H1 (cell line): ENCODE data around the gene CAST. TPM values are rescaled to one million over a fixed set of nuclear protein-coding genes. Genes with fewer than 3 reads are reported as not detected.

Experiments used
- CTCF ChIA-PET: fragments of 300-600 bp; sonication (Branson Sonifier 250); formaldehyde crosslinking; loops from one replicate; lab custom pipeline; 2021; ENCODE audit not compliant: partially characterized antibody; lab: Charles Lee
- POLR2A ChIA-PET: fragments of 300-600 bp; sonication (Branson Sonifier 250); formaldehyde crosslinking; loops from one replicate; lab custom pipeline; 2021; ENCODE audit warnings: inconsistent platforms; ENCODE audit not compliant: partially characterized antibody; lab: Charles Lee
- DNase-seq, 2 experiments: peaks; one replicate each; pipeline versions ENCODE4 v3.0.0 to v3.0.0-alpha.2; 2010 to 2022; ENCODE audit warnings: low spot score in 2 of 2, low read depth in 1 of 2, mixed read lengths in 1 of 2
- FAIRE-seq: peaks from 2 replicates; lab custom pipeline; 2011; peaks lifted over from hg19 to GRCh38; lab: Jason Lieb, UNC
- H2AFZ ChIP-seq: 2 replicates; pipeline ENCODE4 v1.8.1; 2012; ENCODE audit warnings: low read length, inconsistent platforms
- H2AK5ac ChIP-seq: 2 replicates; pipeline ENCODE4 v1.6.1; 2013; ENCODE audit warnings: low read depth, low read length
- H2BK120ac ChIP-seq: replicated peaks from 2 replicates; pipeline ENCODE3; 2013; ENCODE audit warnings: low read depth, low read length, inconsistent platforms
- H2BK12ac ChIP-seq: 2 replicates; pipeline ENCODE4 v1.6.1; 2013; ENCODE audit warnings: low read depth, low read length
- H2BK15ac ChIP-seq: 2 replicates; pipeline ENCODE4 v1.6.1; 2013; ENCODE audit warnings: low read length
- H2BK20ac ChIP-seq: 2 replicates; pipeline ENCODE4 v1.6.1; 2013; ENCODE audit warnings: low read length
- H2BK5ac ChIP-seq: 2 replicates; pipeline ENCODE4 v1.6.1; 2013; ENCODE audit warnings: low read depth, low read length
- H3K14ac ChIP-seq: 2 replicates; pipeline ENCODE4 v1.6.1; 2013; ENCODE audit warnings: inconsistent platforms; ENCODE audit not compliant: insufficient read length
- H3K18ac ChIP-seq: 2 replicates; pipeline ENCODE4 v1.6.1; 2013; ENCODE audit warnings: low read length; ENCODE audit errors: extremely low read depth
- H3K23ac ChIP-seq: 2 replicates; pipeline ENCODE4 v1.6.1; 2013; ENCODE audit warnings: inconsistent platforms; ENCODE audit not compliant: insufficient read length
- H3K23me2 ChIP-seq: 2 replicates; pipeline ENCODE4 v1.6.1; 2013; ENCODE audit warnings: low read depth, low read length
- H3K27ac ChIP-seq: 2 replicates; pipeline ENCODE4 v1.6.1; 2011; ENCODE audit warnings: low read depth, low read length, inconsistent platforms
- H3K27me3 ChIP-seq, 4 experiments: replicated peaks in 1 of 4; 1 replicate in 1 of 4; 2 replicates in 3 of 4; pipeline versions ENCODE4 v1.6.1 to v1.8.1; 2011 to 2013; ENCODE audit warnings: low read length in 3 of 4, mild to moderate bottlenecking in 3 of 4, inconsistent platforms in 2 of 4, mixed read lengths in 2 of 4, moderate library complexity in 1 of 4; ENCODE audit not compliant: control insufficient read depth in 3 of 4, insufficient read depth in 3 of 4; ENCODE audit errors: extremely low read depth in 1 of 4
- H3K36me3 ChIP-seq, 4 experiments: 2 replicates each; pipeline versions ENCODE4 v1.6.1 to v1.8.1; 2011 to 2013; ENCODE audit warnings: mild to moderate bottlenecking in 4 of 4, low read length in 3 of 4, moderate library complexity in 2 of 4, control low read depth in 1 of 4, inconsistent platforms in 1 of 4; ENCODE audit not compliant: insufficient read depth in 4 of 4, control insufficient read depth in 2 of 4
- H3K4ac ChIP-seq: replicated peaks from 2 replicates; pipeline ENCODE3; 2013; ENCODE audit warnings: low read length, low read depth, mixed read lengths, inconsistent platforms; ENCODE audit not compliant: insufficient read length
- H3K4me1 ChIP-seq, 4 experiments: replicated peaks in 1 of 4; 1 replicate in 1 of 4; 2 replicates in 3 of 4; pipeline versions ENCODE4 v1.6.1 to v1.8.1; 2011 to 2013; ENCODE audit warnings: low read length in 3 of 4, inconsistent platforms in 2 of 4, mixed read lengths in 1 of 4; ENCODE audit not compliant: insufficient read depth in 4 of 4, control insufficient read depth in 3 of 4
- H3K4me2 ChIP-seq, 2 experiments: 2 replicates each; pipeline versions ENCODE4 v1.6.1 to v1.8.1; 2011 to 2013; ENCODE audit warnings: low read depth in 2 of 2, low read length in 2 of 2, control low read depth in 1 of 2, inconsistent platforms in 1 of 2, mild to moderate bottlenecking in 1 of 2; ENCODE audit not compliant: insufficient read depth in 1 of 2
- H3K4me3 ChIP-seq, 4 experiments: fragments of 200-600, 300-600 bp in 1 of 4; sonication (generic), shearing (Covaris generic), sonication (Bioruptor Twin) in 1 of 4; 2 replicates each; pipeline versions ENCODE4 v1.5.1 to v1.8.1; 2011 to 2016; ENCODE audit warnings: low read length in 4 of 4, low read depth in 3 of 4, control low read depth in 2 of 4, inconsistent platforms in 2 of 4, mild to moderate bottlenecking in 2 of 4, mixed read lengths in 1 of 4, moderate library complexity in 1 of 4; ENCODE audit not compliant: insufficient read depth in 2 of 4; ENCODE audit errors: extremely low read depth in 1 of 4
- H3K56ac ChIP-seq: replicated peaks from 2 replicates; pipeline ENCODE3; 2013; ENCODE audit warnings: low read depth, mild to moderate bottlenecking, mixed read lengths, low read length, inconsistent platforms; ENCODE audit not compliant: insufficient read length
- H3K79me1 ChIP-seq: 2 replicates; pipeline ENCODE4 v1.6.1; 2013; ENCODE audit warnings: low read depth, low read length, control low read depth
- H3K79me2 ChIP-seq, 2 experiments: 2 replicates each; pipeline versions ENCODE4 v1.6.1 to v1.8.1; 2012 to 2013; ENCODE audit warnings: low read length in 2 of 2, mild to moderate bottlenecking in 2 of 2, inconsistent platforms in 1 of 2; ENCODE audit not compliant: insufficient read depth in 2 of 2, control insufficient read depth in 1 of 2
- H3K9ac ChIP-seq, 4 experiments: replicated peaks in 1 of 4; 1 replicate in 1 of 4; 2 replicates in 3 of 4; pipeline versions ENCODE4 v1.6.1 to v1.8.1; 2011 to 2013; ENCODE audit warnings: low read depth in 3 of 4, low read length in 3 of 4, control low read depth in 2 of 4, mild to moderate bottlenecking in 2 of 4, moderate library complexity in 2 of 4, inconsistent platforms in 1 of 4; ENCODE audit errors: extremely low read depth in 1 of 4
- H3K9me3 ChIP-seq, 2 experiments: 2 replicates each; pipeline versions ENCODE4 v1.6.1 to v1.8.1; 2012 to 2013; ENCODE audit warnings: mild to moderate bottlenecking in 2 of 2, moderate library complexity in 2 of 2, control low read depth in 1 of 2, inconsistent platforms in 1 of 2, low read depth in 1 of 2, low read length in 1 of 2, mixed read lengths in 1 of 2; ENCODE audit not compliant: insufficient read depth in 2 of 2
- H4K20me1 ChIP-seq, 2 experiments: replicated peaks in 1 of 2; 2 replicates each; pipeline versions ENCODE3 to v1.8.1; 2011 to 2013; ENCODE audit warnings: inconsistent platforms in 2 of 2, low read length in 2 of 2, mild to moderate bottlenecking in 1 of 2; ENCODE audit not compliant: insufficient read depth in 2 of 2, control insufficient read depth in 1 of 2
- H4K5ac ChIP-seq: 2 replicates; pipeline ENCODE4 v1.6.1; 2013; ENCODE audit warnings: low read length, low read depth, mixed read lengths, inconsistent platforms; ENCODE audit not compliant: insufficient read length
- H4K8ac ChIP-seq: 2 replicates; pipeline ENCODE4 v1.8.0; 2013; ENCODE audit warnings: mild to moderate bottlenecking, moderate library complexity, low read length, inconsistent platforms; ENCODE audit not compliant: insufficient read depth; ENCODE audit errors: extremely low read depth
- H4K91ac ChIP-seq: replicated peaks from 2 replicates; pipeline ENCODE3; 2013; ENCODE audit warnings: low read length, mixed read lengths, inconsistent platforms; ENCODE audit not compliant: insufficient read length
- CHD1 ChIP-seq: IDR thresholded peaks from 2 replicates; pipeline ENCODE4 v1.6.1; 2012; ENCODE audit warnings: low read depth, low read length, improper control_type of control experiment
- KDM1A ChIP-seq: fragments of 200-600, 300-600 bp; sonication (generic); IDR thresholded peaks from 2 replicates; pipeline ENCODE4 v1.7.1; 2016; ENCODE audit warnings: mild to moderate bottlenecking, low read length, borderline replicate concordance
- KDM5A ChIP-seq: fragments of 200-600 bp; IDR thresholded peaks from 2 replicates; pipeline ENCODE4 v1.7.1; 2012; ENCODE audit warnings: mild to moderate bottlenecking, low read length, inconsistent platforms, mixed read lengths
- RBBP5 ChIP-seq: IDR thresholded peaks from 2 replicates; pipeline ENCODE4 v1.7.1; 2012; ENCODE audit warnings: low read depth, mild to moderate bottlenecking, inconsistent platforms, low read length, moderate library complexity, borderline replicate concordance
- TAF7 ChIP-seq: optimal IDR thresholded peaks from 2 replicates; pipeline ENCODE3; 2011; ENCODE audit warnings: low read depth, mild to moderate bottlenecking, inconsistent platforms, low read length, moderate library complexity, borderline replicate concordance
- WGBS, 2 experiments: shearing (Covaris generic) in 1 of 2; methylation state at CpG; one replicate each; pipeline versions ENCODE4 v1.1.6 to v1.1.7; 2013 to 2015; ENCODE audit warnings: low lambda C conversion rate in 2 of 2, mixed read lengths in 2 of 2, inconsistent platforms in 1 of 2, low coverage in 1 of 2, missing lambda C conversion rate in 1 of 2; ENCODE audit not compliant: insufficient replicate concordance in 2 of 2, insufficient coverage in 1 of 2, insufficient read length in 1 of 2; ENCODE audit errors: extremely low coverage in 1 of 2, missing lambda C conversion rate in 1 of 2; 5-methylcytosine and 5-hydroxymethylcytosine counted together
- polyA plus RNA-seq, 7 experiments: library from polyadenylated mRNA; depleted of rRNA in 3 of 7; stranded (reverse) in 5 of 7; unstranded in 2 of 7; fragments of >200 nt in 5 of 7; fragments of 200-250 nt in 2 of 7; gene quantifications; 1 replicate in 5 of 7; 2 replicates in 1 of 7; 4 replicates in 1 of 7; pipeline versions ENCODE4 v1.2.1 to v1.2.3, GENCODE V29; 2011 to 2013; ENCODE audit warnings: missing spikeins in 2 of 7, mixed read lengths in 2 of 7
- total RNA-seq: library from RNA; stranded (reverse); fragmentation: NEBNext Ultra II Directional; extraction: Animal tissue kit (Norgen Biotek cat#: 25700); gene quantifications from 2 replicates; pipeline ENCODE4 v1.2.1, GENCODE V29; 2021
- TF ChIP-seq, protein P1 (sequence below), 3 experiments: IDR thresholded peaks; 1 replicate in 2 of 3; 2 replicates in 1 of 3; pipeline versions ENCODE4 v1.5.1 to v1.6.1; 2011; ENCODE audit warnings: low read length in 3 of 3, mild to moderate bottlenecking in 3 of 3, inconsistent platforms in 2 of 3, low read depth in 1 of 3, moderate library complexity in 1 of 3; ENCODE audit not compliant: insufficient read depth in 1 of 3; ENCODE audit errors: control extremely low read depth in 1 of 3

CAST gene
- total and polyA plus RNA-seq, 2 of the 8 experiments (the other 6 are each of a cell fraction or from before 2014, with no cell fraction given) = 9.0 to 48.2 TPM

DNA sequence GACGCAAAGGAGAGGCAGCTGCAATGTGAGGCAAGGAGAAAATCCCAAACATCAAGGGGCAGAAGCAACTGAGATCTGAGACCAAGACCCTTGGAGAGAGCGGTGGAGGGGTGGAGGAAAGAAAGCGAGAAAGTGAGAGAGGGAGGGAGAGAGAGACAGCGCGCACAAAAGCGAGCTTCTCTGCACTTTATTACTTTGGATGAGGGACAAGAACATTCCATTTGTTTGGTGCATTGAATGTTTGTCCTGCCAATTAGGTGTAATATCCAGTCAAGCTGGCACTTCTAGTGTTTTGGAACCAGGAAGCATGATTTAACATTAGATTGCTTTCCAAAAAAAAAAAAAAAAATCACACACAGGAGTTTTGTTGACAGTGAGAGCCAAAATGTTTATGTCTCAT is 1.4 kb downstream of the CAST start:
- Histone ChIP-seq H3K4ac (no peak overlapping the region), H3K23me2 (peaks cover 18% of the 10 kb centered on the region), H2BK120ac (no peak overlapping the region), H2BK20ac (no peak overlapping the region), H3K4me1 (peaks cover 0 to 2% (median under 1%) of the 10 kb centered on the region in 4 experiments; a peak in 2 of 7 replicates), H3K9me3 (no peaks in the 10 kb centered on the region), H2BK5ac (no peak overlapping the region), H3K27ac (no peak overlapping the region)
- TF ChIP-seq, protein P1, sequence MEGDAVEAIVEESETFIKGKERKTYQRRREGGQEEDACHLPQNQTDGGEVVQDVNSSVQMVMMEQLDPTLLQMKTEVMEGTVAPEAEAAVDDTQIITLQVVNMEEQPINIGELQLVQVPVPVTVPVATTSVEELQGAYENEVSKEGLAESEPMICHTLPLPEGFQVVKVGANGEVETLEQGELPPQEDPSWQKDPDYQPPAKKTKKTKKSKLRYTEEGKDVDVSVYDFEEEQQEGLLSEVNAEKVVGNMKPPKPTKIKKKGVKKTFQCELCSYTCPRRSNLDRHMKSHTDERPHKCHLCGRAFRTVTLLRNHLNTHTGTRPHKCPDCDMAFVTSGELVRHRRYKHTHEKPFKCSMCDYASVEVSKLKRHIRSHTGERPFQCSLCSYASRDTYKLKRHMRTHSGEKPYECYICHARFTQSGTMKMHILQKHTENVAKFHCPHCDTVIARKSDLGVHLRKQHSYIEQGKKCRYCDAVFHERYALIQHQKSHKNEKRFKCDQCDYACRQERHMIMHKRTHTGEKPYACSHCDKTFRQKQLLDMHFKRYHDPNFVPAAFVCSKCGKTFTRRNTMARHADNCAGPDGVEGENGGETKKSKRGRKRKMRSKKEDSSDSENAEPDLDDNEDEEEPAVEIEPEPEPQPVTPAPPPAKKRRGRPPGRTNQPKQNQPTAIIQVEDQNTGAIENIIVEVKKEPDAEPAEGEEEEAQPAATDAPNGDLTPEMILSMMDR (IDR thresholded peaks at IDR 0.05; ENCODE audit: control extremely low read depth in 1 of 3, insufficient read depth in 1 of 3, low read depth in 1 of 3, low read length in 3 of 3) = no peak
- no peak for TF ChIP-seq CHD1
- peak; percentile 1; the same call in 1 of the 2 replicates for TF ChIP-seq RBBP5
- TF ChIP-seq KDM5A = no peak
- no peak for TF ChIP-seq KDM1A
- TF ChIP-seq TAF7 = no peak
- TF ChIP-seq, all 59 proteins: peak for 1
- no peak overlapping the region for H4K5ac ChIP-seq
- peak overlapping the region; percentile 79 to 92 (median 86) for H3K4me3 ChIP-seq
- no peak overlapping the region for H2AK5ac ChIP-seq
- 0 out of 2 replicates have a peak overlapping the region, but pooled peaks have one; percentile 51 for H2BK15ac ChIP-seq
- no peak for FAIRE-seq
- peaks cover 0 to 7% of the 10 kb centered on the region in 2 experiments for H4K20me1 ChIP-seq
- H2BK12ac ChIP-seq = no peak overlapping the region
- no peak overlapping the region for H3K23ac ChIP-seq
- peak overlapping the region in 3 of 4 experiments; percentile 3 to 28 (median 20); a peak in 3 of 7 replicates for H3K9ac ChIP-seq
- H3K56ac ChIP-seq = no peak overlapping the region
- H3K4me2 ChIP-seq = peak overlapping the region; percentile 77 to 97
- WGBS, 2 experiments = 0% methylated on average over 6 of the region's 6 CpGs; no CpG with 5 or more reads in 1 of the 2 experiments
- H3K79me2 ChIP-seq = no peaks in the 10 kb centered on the region
- H3K27me3 ChIP-seq = peaks cover 2 to 8% (median 6%) of the 10 kb centered on the region in 4 experiments; a peak in 4 of 7 replicates
- DNase-seq = no peak
- H2AFZ ChIP-seq = 0 out of 2 replicates have a peak overlapping the region, but pooled peaks have one; percentile 47
- no peak overlapping the region for H4K8ac ChIP-seq
- no peak overlapping the region for H3K18ac ChIP-seq
- POLR2A ChIA-PET = interaction anchor here (0.9 kb wide), 1 partner anchor 39 kb away, joined by 3 read pairs; no protein-coding TSS in a partner anchor
- H3K36me3 ChIP-seq = no peaks in the 10 kb centered on the region
- CTCF ChIA-PET = interaction anchor here (0.5 to 3.2 kb wide), 6 partner anchors 11 to 507 kb away, joined by 3 to 15 read pairs (median 4); no protein-coding TSS in a partner anchor
- no peak overlapping the region for H4K91ac ChIP-seq
- no peaks in the 10 kb centered on the region for H3K79me1 ChIP-seq
- no peak overlapping the region for H3K14ac ChIP-seq
